HG02798 (cell line): ENCODE data around the gene SPON2.

Experiments used
- ATAC-seq: cut with Tn5 transposase; IDR thresholded peaks from one replicate; pipeline ENCODE4 v1.9.1; 2021; ENCODE audit warnings: mild to moderate bottlenecking; ENCODE audit not compliant: unreplicated experiment, poor library complexity

Gene SPON2

GRCh38 chr4:1196421-1197183 lies 24.2 kb upstream of the SPON2 start:
- ATAC-seq: no peak

GRCh38 chr4:1195891-1196401 lies 23.6 kb upstream of the SPON2 start:
- ATAC-seq: no peak

- ATAC-seq: no peak
These were observed 22.8 kb upstream of the SPON2 start for GRCh38 chr4:1195109-1195671.

- ATAC-seq: no peak
These were observed 21.9 kb upstream of the SPON2 start for GRCh38 chr4:1194010-1194900.

- no peak for ATAC-seq
These were observed 21.0 kb upstream of the SPON2 start for GRCh38 chr4:1193206-1194009.

GRCh38 chr4:1192493-1193205 lies 20.3 kb upstream of the SPON2 start:
- ATAC-seq: no peak

- no peak for ATAC-seq
These were observed 19.7 kb upstream of the SPON2 start for GRCh38 chr4:1192091-1192492.

GRCh38 chr4:1191621-1192020 lies 19.2 kb upstream of the SPON2 start:
- ATAC-seq: no peak

GRCh38 chr4:1187182-1187581 lies 14.8 kb upstream of the SPON2 start:
- peak; percentile 43 for ATAC-seq

- peak; percentile 57 for ATAC-seq
These were observed 11.8 kb upstream of the SPON2 start for GRCh38 chr4:1183985-1184773.

GRCh38 chr4:1182313-1182712 lies 9.9 kb upstream of the SPON2 start:
- ATAC-seq: no peak

- ATAC-seq: no peak
These were observed 8.3 kb upstream of the SPON2 start for GRCh38 chr4:1180663-1181062.

GRCh38 chr4:1179976-1180375 lies 7.6 kb upstream of the SPON2 start:
- ATAC-seq: no peak

- ATAC-seq: no peak
These were observed 6.7 kb upstream of the SPON2 start for GRCh38 chr4:1179089-1179441.

GRCh38 chr4:1178300-1179088 lies 6.1 kb upstream of the SPON2 start:
- ATAC-seq: no peak

GRCh38 chr4:1177274-1178141 lies 5.1 kb upstream of the SPON2 start:
- peak; percentile 43 for ATAC-seq
